Measurements from ENCODE around the gene RPP21. TPM values are rescaled to one million over a fixed set of nuclear protein-coding genes. Genes with fewer than 3 reads are reported as not detected.

The RPP21 gene
- polyA plus RNA-seq, 1 donor from 2014 or later = 109 TPM

GRCh38 chr6:30334075-30334783, 10.7 kb upstream of the RPP21 start:
- Histone ChIP-seq H4K20me1 (ENCODE audit: insufficient read depth) (no peaks in the 10 kb centered on the region), H3K27me3 (ENCODE audit: insufficient read depth, low read depth, low read length) (no peaks in the 10 kb centered on the region), H3K9ac (ENCODE audit: low read length) (no peak overlapping the region), H3F3A (ENCODE audit: insufficient read depth, low read length, poor library complexity, severe bottlenecking) (no peaks in the 10 kb centered on the region), H3K79me2 (replicated peaks; ENCODE audit: insufficient read depth, low read length) (no peaks in the 10 kb centered on the region), H3K9me3 (ENCODE audit: low read length) (no peaks in the 10 kb centered on the region), H3K36me3 (ENCODE audit: insufficient read depth, low read length) (peaks cover 6% of the 10 kb centered on the region), H3K27ac (ENCODE audit: low read length) (no peak overlapping the region), H3K4me2 (ENCODE audit: low read length) (no peak overlapping the region), H3K4me3 (ENCODE audit: low read length) (no peak overlapping the region), H2AFZ (ENCODE audit: low read depth, low read length) (no peak overlapping the region), H3K9me2 (ENCODE audit: insufficient read depth, low read length) (no peaks in the 10 kb centered on the region)
- no peak for TF ChIP-seq RAD21 (conservative IDR thresholded peaks at IDR 0.05)
- TF ChIP-seq EZH2 (IDR thresholded peaks at IDR 0.05; ENCODE audit: borderline replicate concordance, insufficient read depth, low read length, poor library complexity, severe bottlenecking) = no peak
- no peak for TF ChIP-seq SMC3 (conservative IDR thresholded peaks at IDR 0.05; ENCODE audit: poor library complexity)
- TF ChIP-seq TAF1 (IDR thresholded peaks at IDR 0.05; ENCODE audit: low read depth) = no peak
- no peak for TF ChIP-seq MXI1 (conservative IDR thresholded peaks at IDR 0.05; ENCODE audit: poor library complexity, severe bottlenecking)
- no peak for TF ChIP-seq POLR2AphosphoS5 (IDR thresholded peaks at IDR 0.05)
- no peak for TF ChIP-seq EP300 (conservative IDR thresholded peaks at IDR 0.05; ENCODE audit: poor library complexity, severe bottlenecking)

GRCh38 chr6:30340589-30341054, 4.3 kb upstream of the RPP21 start:
- H3K4me2 ChIP-seq (ENCODE audit: low read length) = no peak overlapping the region
- no peaks in the 10 kb centered on the region for H4K20me1 ChIP-seq (ENCODE audit: insufficient read depth)
- H3K27ac ChIP-seq (ENCODE audit: low read length) = no peak overlapping the region
- H3K4me3 ChIP-seq (ENCODE audit: low read length) = no peak overlapping the region
- no peak overlapping the region for H3K9ac ChIP-seq (ENCODE audit: low read length)
- H3K9me2 ChIP-seq (ENCODE audit: insufficient read depth, low read length) = no peaks in the 10 kb centered on the region
- no peaks in the 10 kb centered on the region for H3F3A ChIP-seq (ENCODE audit: insufficient read depth, low read length, poor library complexity, severe bottlenecking)
- TF ChIP-seq POLR2AphosphoS5 (IDR thresholded peaks at IDR 0.05) = no peak
- TF ChIP-seq MXI1 (conservative IDR thresholded peaks at IDR 0.05; ENCODE audit: poor library complexity, severe bottlenecking) = no peak
- TF ChIP-seq EP300 (conservative IDR thresholded peaks at IDR 0.05; ENCODE audit: poor library complexity, severe bottlenecking) = no peak
- TF ChIP-seq CTCF (IDR thresholded peaks at IDR 0.05; ENCODE audit: poor library complexity, severe bottlenecking) = no peak
- TF ChIP-seq SMC3 (conservative IDR thresholded peaks at IDR 0.05; ENCODE audit: poor library complexity) = no peak
- no peak for TF ChIP-seq EZH2 (IDR thresholded peaks at IDR 0.05; ENCODE audit: borderline replicate concordance, insufficient read depth, low read length, poor library complexity, severe bottlenecking)
- TF ChIP-seq TAF1 (IDR thresholded peaks at IDR 0.05; ENCODE audit: low read depth) = no peak
- no peak for TF ChIP-seq REST (IDR thresholded peaks at IDR 0.05; ENCODE audit: borderline replicate concordance)
- TF ChIP-seq RAD21 (conservative IDR thresholded peaks at IDR 0.05) = no peak
- H3K36me3 ChIP-seq (ENCODE audit: insufficient read depth, low read length) = no peaks in the 10 kb centered on the region
- no peaks in the 10 kb centered on the region for H3K27me3 ChIP-seq (ENCODE audit: insufficient read depth, low read depth, low read length)
- H2AFZ ChIP-seq (ENCODE audit: low read depth, low read length) = no peak overlapping the region
- no peaks in the 10 kb centered on the region for H3K9me3 ChIP-seq (ENCODE audit: low read length)
- no peaks in the 10 kb centered on the region for H3K79me2 ChIP-seq (replicated peaks; ENCODE audit: insufficient read depth, low read length)
